ENCODE measurements around the gene BHLHE40. TPM values are rescaled to one million over a fixed set of nuclear protein-coding genes. Genes with fewer than 3 reads are reported as not detected.

The BHLHE40 gene
- total and polyA plus RNA-seq, 9 donors, result 28.6 to 264 (median 75.3) TPM

DNA sequence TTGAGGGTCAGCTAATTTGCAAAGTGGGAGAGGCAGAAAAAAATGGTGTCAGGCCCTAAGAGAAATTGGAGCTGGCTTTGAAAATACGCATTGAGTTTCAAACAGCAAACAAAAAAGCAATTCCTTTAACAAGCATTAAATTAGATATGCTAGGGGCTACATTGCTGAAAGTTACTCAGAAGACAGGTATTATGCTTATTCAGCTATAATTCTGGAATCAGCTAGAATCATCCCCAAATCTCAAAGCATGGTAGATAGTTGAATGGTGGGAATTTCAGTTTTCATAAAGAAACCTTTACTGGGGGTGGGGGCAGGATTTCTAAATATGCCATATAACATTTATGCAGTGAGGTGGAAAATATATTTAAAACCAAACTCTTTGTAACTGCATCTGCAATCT, 50.5 kb downstream of the BHLHE40 start:
- no peaks in the 10 kb centered on the region for H3K9me3 ChIP-seq
- H3K27ac ChIP-seq, result no peak overlapping the region
- DNase-seq, result no peak
- WGBS, 3 donors, result 90 to 100% (median 92%) methylated on average over 1 of the region's 1 CpG
- no peaks in the 10 kb centered on the region for H3K27me3 ChIP-seq
- intact Hi-C loops (cut with DNase I), result loop anchor here in 3 of 4 donors (5.0 kb wide), 4 partner anchors 47 to 317 kb away; partner anchors contain the start of gene BHLHE40 (in 1 of the 3)
- no peak overlapping the region for H3K4me3 ChIP-seq
- no peaks in the 10 kb centered on the region for H3K36me3 ChIP-seq
- TF ChIP-seq EP300 (IDR thresholded peaks at IDR 0.05) (no peak), POLR2A (IDR thresholded peaks at IDR 0.05) (no peak), CTCF (IDR thresholded peaks at IDR 0.05) (no peak)
- peaks cover 4% of the 10 kb centered on the region for H3K4me1 ChIP-seq (ENCODE audit: insufficient read depth)

GRCh38 chr3:5030152-5030551, 50.9 kb downstream of the BHLHE40 start:
- TF ChIP-seq CTCF (IDR thresholded peaks at IDR 0.05), result no peak
- no peak for TF ChIP-seq POLR2A (IDR thresholded peaks at IDR 0.05)
- no peak for TF ChIP-seq EP300 (IDR thresholded peaks at IDR 0.05)
- intact Hi-C loops (cut with DNase I), result no loop called here
- WGBS, 3 donors, result 90 to 97% (median 95%) methylated on average over 5 of the region's 5 CpGs
- Histone ChIP-seq H3K4me1 (ENCODE audit: insufficient read depth) (peaks cover 4% of the 10 kb centered on the region), H3K27me3 (no peaks in the 10 kb centered on the region), H3K36me3 (no peaks in the 10 kb centered on the region), H3K9me3 (no peaks in the 10 kb centered on the region), H3K4me3 (no peak overlapping the region), H3K27ac (no peak overlapping the region)
- no peak for DNase-seq

DNA sequence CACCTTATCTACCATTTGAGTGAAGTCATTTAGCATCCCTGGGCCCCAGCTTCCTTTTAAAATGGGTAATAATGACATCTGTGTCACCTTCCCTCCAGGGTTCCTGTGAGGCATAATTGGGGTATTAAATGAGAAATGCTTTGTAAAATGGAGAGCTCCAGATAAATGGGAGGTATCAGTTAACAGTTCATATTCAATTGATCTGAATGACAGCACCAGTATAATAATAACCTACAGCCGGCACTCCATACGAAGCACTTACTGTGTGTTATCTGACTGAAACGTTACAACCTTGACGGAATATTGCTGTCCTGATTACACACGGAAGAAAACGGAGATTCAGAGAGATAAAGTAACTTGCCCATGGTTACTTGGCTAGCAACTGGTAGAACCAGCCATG, 53.6 kb downstream of the BHLHE40 start:
- WGBS, 3 donors, result 79 to 87% (median 85%) methylated on average over 6 of the region's 6 CpGs
- H3K36me3 ChIP-seq, result no peaks in the 10 kb centered on the region
- H3K4me3 ChIP-seq, result no peak overlapping the region
- intact Hi-C loops (cut with DNase I), result no loop called here
- no peak for DNase-seq
- H3K27ac ChIP-seq, result no peak overlapping the region
- no peaks in the 10 kb centered on the region for H3K27me3 ChIP-seq
- H3K4me1 ChIP-seq (ENCODE audit: insufficient read depth), result no peaks in the 10 kb centered on the region
- no peaks in the 10 kb centered on the region for H3K9me3 ChIP-seq
- TF ChIP-seq POLR2A (IDR thresholded peaks at IDR 0.05), result no peak
- TF ChIP-seq EP300 (IDR thresholded peaks at IDR 0.05), result no peak
- no peak for TF ChIP-seq CTCF (IDR thresholded peaks at IDR 0.05)

Other genes starting within 250 kb of the BHLHE40 start
- 10 to 100 TPM; 27.1 to 70.6 (median 49.8) TPM for gene ARL8B, start 142.9 kb downstream of the BHLHE40 start, total RNA-seq
- gene ARL8B, start 142.9 kb downstream of the BHLHE40 start, polyA plus RNA-seq, result 10 to 100 TPM; 34.2 to 62.6 TPM
- 10 to 100 TPM; 19.5 to 43.4 (median 31.5) TPM for gene EDEM1, start 208.3 kb downstream of the BHLHE40 start, total RNA-seq
- 10 to 100 TPM; 11.5 to 14.3 TPM for gene EDEM1, start 208.3 kb downstream of the BHLHE40 start, polyA plus RNA-seq